ENCODE data around the gene EIF1AD. TPM values are rescaled to one million over a fixed set of nuclear protein-coding genes. Genes with fewer than 3 reads are reported as not detected.

The EIF1AD gene
- total and polyA plus RNA-seq, 4 donors = 8.4 to 35.0 (median 22.5) TPM

GRCh38 chr11:66008468-66009101, 6.6 kb upstream of the EIF1AD start:
- Histone ChIP-seq H3K4me1 (ENCODE audit: control insufficient read depth in 1 of 2, insufficient read depth in 2 of 2, low read length in 2 of 2) (no peaks in the 10 kb centered on the region), H3K36me3 (ENCODE audit: control insufficient read depth in 1 of 2, insufficient read depth in 2 of 2, low read length in 1 of 2) (no peaks in the 10 kb centered on the region), H3K27me3 (ENCODE audit: control insufficient read depth in 1 of 2, insufficient read depth in 2 of 2, low read length in 1 of 2) (no peaks in the 10 kb centered on the region), H3K9me3 (ENCODE audit: control insufficient read depth, low read length) (no peaks in the 10 kb centered on the region), H3K4me3 (ENCODE audit: low read length in 2 of 2) (no peak overlapping the region), H3K27ac (ENCODE audit: low read depth in 1 of 2, low read length in 2 of 2) (peak overlapping the region in 1 of 2 donors; percentile 16)
- 60 to 64% methylated on average over 10 of the region's 10 CpGs for WGBS, 2 donors
- no peak for ATAC-seq (ENCODE audit: low FRiP score)
- intact Hi-C loops (cut with DNase I) = no loop called here
- DNase-seq = no peak

DNA sequence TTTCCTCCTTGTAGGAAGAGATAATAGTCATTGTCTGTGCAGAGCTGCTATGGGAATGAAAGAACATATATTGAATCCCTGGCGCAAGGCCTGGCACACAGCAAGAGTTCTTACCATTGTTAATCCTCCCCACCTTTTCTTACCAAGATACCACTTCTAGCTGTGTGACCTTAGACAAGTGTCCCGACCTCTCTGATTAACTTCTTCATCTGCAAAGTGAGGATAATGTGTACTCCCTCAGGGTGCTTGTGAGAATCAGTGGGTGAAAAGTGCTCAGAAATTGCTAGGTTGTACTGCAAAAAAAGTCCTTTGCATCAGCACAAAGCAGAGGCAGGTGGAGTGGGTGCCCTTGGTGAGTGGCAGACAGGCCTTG, 6.1 kb upstream of the EIF1AD start:
- ATAC-seq (ENCODE audit: low FRiP score) (no peak), DNase-seq (no peak)
- Histone ChIP-seq H3K9me3 (ENCODE audit: control insufficient read depth, low read length) (no peaks in the 10 kb centered on the region), H3K4me1 (ENCODE audit: control insufficient read depth in 1 of 2, insufficient read depth in 2 of 2, low read length in 2 of 2) (no peaks in the 10 kb centered on the region), H3K36me3 (ENCODE audit: control insufficient read depth in 1 of 2, insufficient read depth in 2 of 2, low read length in 1 of 2) (no peaks in the 10 kb centered on the region), H3K4me3 (ENCODE audit: low read length in 2 of 2) (no peak overlapping the region), H3K27ac (ENCODE audit: low read depth in 1 of 2, low read length in 2 of 2) (no peak overlapping the region), H3K27me3 (ENCODE audit: control insufficient read depth in 1 of 2, insufficient read depth in 2 of 2, low read length in 1 of 2) (no peaks in the 10 kb centered on the region)
- intact Hi-C loops (cut with DNase I) = no loop called here
- WGBS, 2 donors = 93 to 94% methylated on average over 2 of the region's 2 CpGs

GRCh38 chr11:66007201-66007634, 5.3 kb upstream of the EIF1AD start:
- DNase-seq (peak in 1 of 2 donors; percentile 48), ATAC-seq (ENCODE audit: low FRiP score) (no peak)
- WGBS, 2 donors = 63% methylated on average over 5 of the region's 5 CpGs
- Histone ChIP-seq H3K36me3 (ENCODE audit: control insufficient read depth in 1 of 2, insufficient read depth in 2 of 2, low read length in 1 of 2) (no peaks in the 10 kb centered on the region), H3K4me1 (ENCODE audit: control insufficient read depth in 1 of 2, insufficient read depth in 2 of 2, low read length in 2 of 2) (no peaks in the 10 kb centered on the region), H3K27ac (ENCODE audit: low read depth in 1 of 2, low read length in 2 of 2) (peak overlapping the region in 1 of 2 donors; percentile 34), H3K27me3 (ENCODE audit: control insufficient read depth in 1 of 2, insufficient read depth in 2 of 2, low read length in 1 of 2) (no peaks in the 10 kb centered on the region), H3K9me3 (ENCODE audit: control insufficient read depth, low read length) (no peaks in the 10 kb centered on the region), H3K4me3 (ENCODE audit: low read length in 2 of 2) (no peak overlapping the region)
- intact Hi-C loops (cut with DNase I) = no loop called here

DNA sequence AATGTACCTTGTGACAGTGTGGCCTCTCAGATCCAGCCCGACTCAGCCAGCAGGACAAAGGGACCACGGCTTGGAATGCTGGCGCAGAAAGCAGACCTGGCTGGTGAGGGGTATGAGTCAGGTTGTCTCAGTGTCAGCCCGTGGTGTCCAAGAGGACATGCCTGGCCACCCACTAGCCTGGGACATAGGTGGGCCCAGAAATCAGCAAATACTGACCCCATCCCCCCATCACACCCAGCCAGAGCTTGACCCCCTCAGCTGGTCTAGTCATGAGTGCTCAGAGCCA, 4.9 kb upstream of the EIF1AD start:
- H3K27ac ChIP-seq (ENCODE audit: low read depth in 1 of 2, low read length in 2 of 2) = peak overlapping the region in 1 of 2 donors; percentile 34
- ATAC-seq (ENCODE audit: low FRiP score) = no peak
- H3K4me1 ChIP-seq (ENCODE audit: control insufficient read depth in 1 of 2, insufficient read depth in 2 of 2, low read length in 2 of 2) = no peaks in the 10 kb centered on the region
- H3K4me3 ChIP-seq (ENCODE audit: low read length in 2 of 2) = no peak overlapping the region
- 62 to 66% methylated on average over 4 of the region's 4 CpGs for WGBS, 2 donors
- no peaks in the 10 kb centered on the region for H3K27me3 ChIP-seq (ENCODE audit: control insufficient read depth in 1 of 2, insufficient read depth in 2 of 2, low read length in 1 of 2)
- DNase-seq = peak in 1 of 2 donors; percentile 21
- no peaks in the 10 kb centered on the region for H3K9me3 ChIP-seq (ENCODE audit: control insufficient read depth, low read length)
- no peaks in the 10 kb centered on the region for H3K36me3 ChIP-seq (ENCODE audit: control insufficient read depth in 1 of 2, insufficient read depth in 2 of 2, low read length in 1 of 2)
- intact Hi-C loops (cut with DNase I) = no loop called here

DNA sequence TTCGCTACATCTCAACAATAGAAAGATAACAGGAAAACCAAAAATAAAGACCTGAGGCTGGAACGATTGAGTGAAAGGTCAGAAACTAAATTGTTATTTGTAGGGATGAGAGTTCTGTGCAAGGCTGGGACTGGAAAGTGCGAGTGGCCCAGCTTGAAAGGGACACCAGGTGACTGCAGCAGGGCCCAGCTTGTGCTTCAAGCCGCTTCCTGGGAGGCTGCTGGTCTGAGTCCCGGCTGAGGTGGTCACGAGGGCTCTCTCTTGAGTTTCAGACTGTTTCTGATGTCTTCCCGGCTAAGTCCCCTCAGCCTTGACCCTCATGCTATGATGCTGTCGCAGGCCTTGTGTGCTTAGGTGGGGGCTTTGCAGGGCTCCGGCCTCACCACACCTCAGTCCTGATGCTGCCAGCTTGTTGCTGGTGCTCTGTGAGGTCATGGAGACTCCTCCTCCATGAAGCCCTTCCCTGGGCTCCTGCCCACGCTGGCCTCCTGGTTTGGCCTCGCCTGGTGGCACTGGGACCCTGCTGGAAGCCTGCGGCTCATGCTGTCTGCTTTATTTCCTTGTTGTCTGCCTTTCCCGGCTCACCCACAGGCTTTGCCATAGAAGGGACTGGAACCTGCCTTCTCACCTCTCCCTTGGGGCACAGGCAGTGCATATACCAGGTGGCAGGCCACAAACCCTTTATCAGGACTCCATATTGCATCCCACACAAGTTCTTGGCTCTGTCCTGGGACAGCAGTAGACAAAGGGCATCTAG, 4.4 kb upstream of the EIF1AD start:
- H3K4me1 ChIP-seq (ENCODE audit: control insufficient read depth in 1 of 2, insufficient read depth in 2 of 2, low read length in 2 of 2) = no peaks in the 10 kb centered on the region
- no peak overlapping the region for H3K4me3 ChIP-seq (ENCODE audit: low read length in 2 of 2)
- no peak for ATAC-seq (ENCODE audit: low FRiP score)
- WGBS, 2 donors = 79 to 80% methylated on average over 13 of the region's 13 CpGs
- H3K27ac ChIP-seq (ENCODE audit: low read depth in 1 of 2, low read length in 2 of 2) = peak overlapping the region in 1 of 2 donors; percentile 23
- H3K36me3 ChIP-seq (ENCODE audit: control insufficient read depth in 1 of 2, insufficient read depth in 2 of 2, low read length in 1 of 2) = no peaks in the 10 kb centered on the region
- intact Hi-C loops (cut with DNase I) = no loop called here
- H3K9me3 ChIP-seq (ENCODE audit: control insufficient read depth, low read length) = no peaks in the 10 kb centered on the region
- no peaks in the 10 kb centered on the region for H3K27me3 ChIP-seq (ENCODE audit: control insufficient read depth in 1 of 2, insufficient read depth in 2 of 2, low read length in 1 of 2)
- DNase-seq = peak in 1 of 2 donors; percentile 36

DNA sequence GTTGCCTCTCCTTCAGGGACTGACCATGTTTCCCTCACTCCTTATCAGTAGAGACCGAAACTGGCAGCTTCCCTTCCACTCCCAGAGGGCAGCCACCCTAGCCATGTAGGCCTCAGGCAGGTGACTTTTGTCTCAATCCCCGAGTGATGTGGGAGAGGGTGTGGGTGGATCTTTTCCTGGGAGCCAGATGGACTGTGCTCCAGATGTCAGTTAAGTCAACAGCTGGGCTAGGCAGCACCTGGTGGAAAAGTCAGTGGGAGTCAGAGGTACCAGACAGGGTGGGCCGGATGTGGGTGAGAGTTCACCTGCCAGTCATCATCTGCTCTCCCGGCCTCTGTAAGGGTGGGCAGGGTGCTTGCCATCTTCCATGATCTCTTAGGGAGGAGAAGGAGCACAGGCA, 2.2 kb upstream of the EIF1AD start:
- 66 to 71% methylated on average over 4 of the region's 4 CpGs for WGBS, 2 donors
- Histone ChIP-seq H3K27me3 (ENCODE audit: control insufficient read depth in 1 of 2, insufficient read depth in 2 of 2, low read length in 1 of 2) (no peaks in the 10 kb centered on the region), H3K27ac (ENCODE audit: low read depth in 1 of 2, low read length in 2 of 2) (no peak overlapping the region), H3K36me3 (ENCODE audit: control insufficient read depth in 1 of 2, insufficient read depth in 2 of 2, low read length in 1 of 2) (peaks cover 1 to 3% of the 10 kb centered on the region in 2 donors), H3K4me1 (ENCODE audit: control insufficient read depth in 1 of 2, insufficient read depth in 2 of 2, low read length in 2 of 2) (no peaks in the 10 kb centered on the region), H3K9me3 (ENCODE audit: control insufficient read depth, low read length) (no peaks in the 10 kb centered on the region), H3K4me3 (ENCODE audit: low read length in 2 of 2) (no peak overlapping the region)
- DNase-seq (peak in 1 of 2 donors; percentile 22), ATAC-seq (ENCODE audit: low FRiP score) (no peak)
- intact Hi-C loops (cut with DNase I) = loop anchor here in 1 of 2 donors (5.0 kb wide), 1 partner anchor 117 kb away; the partner anchor contains the start of gene FIBP

- Histone ChIP-seq H3K9me3 (ENCODE audit: control insufficient read depth, low read length) (no peaks in the 10 kb centered on the region), H3K4me1 (ENCODE audit: control insufficient read depth in 1 of 2, insufficient read depth in 2 of 2, low read length in 2 of 2) (no peaks in the 10 kb centered on the region), H3K4me3 (ENCODE audit: low read length in 2 of 2) (peak overlapping the region in 1 of 2 donors; percentile 72), H3K27ac (ENCODE audit: low read depth in 1 of 2, low read length in 2 of 2) (peak overlapping the region in 1 of 2 donors; percentile 95), H3K36me3 (ENCODE audit: control insufficient read depth in 1 of 2, insufficient read depth in 2 of 2, low read length in 1 of 2) (peaks cover 3 to 6% of the 10 kb centered on the region in 2 donors), H3K27me3 (ENCODE audit: control insufficient read depth in 1 of 2, insufficient read depth in 2 of 2, low read length in 1 of 2) (no peaks in the 10 kb centered on the region)
- ATAC-seq (ENCODE audit: low FRiP score) (no peak), DNase-seq (peak in 1 of 2 donors; percentile 38)
- 50 to 55% methylated on average over 6 of the region's 6 CpGs for WGBS, 2 donors
- intact Hi-C loops (cut with DNase I) = loop anchor here in 1 of 2 donors (2.0 to 5.0 kb wide), 2 partner anchors 18 to 116 kb away; partner anchors contain the start of gene FIBP
These were observed 1.3 kb upstream of the EIF1AD start for GRCh38 chr11:66003291-66003690.

DNA sequence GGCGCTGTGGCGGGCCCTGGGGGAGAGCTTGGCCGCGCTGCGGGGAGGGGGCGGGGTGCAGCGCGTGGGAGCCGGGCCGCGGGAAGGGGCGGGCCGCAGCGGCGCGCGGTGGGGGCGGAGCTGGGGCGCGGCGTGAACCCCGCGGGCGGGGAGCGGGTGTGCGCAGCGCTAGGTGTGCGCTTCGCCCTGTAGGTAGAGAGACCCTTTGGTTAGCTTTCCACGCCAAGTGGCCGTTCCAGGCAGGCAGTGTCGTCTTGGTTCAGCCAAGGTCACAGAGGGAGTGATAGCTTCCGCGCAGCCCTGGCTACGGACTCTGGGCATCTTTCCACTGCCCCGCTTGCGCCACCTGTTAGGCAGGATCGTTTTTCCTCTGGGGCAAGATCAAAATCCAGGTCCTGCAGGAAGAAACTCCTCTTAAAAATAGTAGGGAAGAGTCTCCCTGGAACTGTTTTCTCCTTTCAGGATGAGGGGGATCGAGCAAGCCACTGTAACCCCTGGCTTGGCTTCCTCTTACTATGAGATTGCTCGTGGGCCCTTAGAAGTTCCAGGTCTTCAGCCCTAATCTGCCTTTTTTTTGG, 780 bp upstream of the EIF1AD start:
- no peaks in the 10 kb centered on the region for H3K4me1 ChIP-seq (ENCODE audit: control insufficient read depth in 1 of 2, insufficient read depth in 2 of 2, low read length in 2 of 2)
- peak; percentile 91 for ATAC-seq (ENCODE audit: low FRiP score)
- intact Hi-C loops (cut with DNase I) = loop anchor here in 1 of 2 donors (2.0 to 5.0 kb wide), 2 partner anchors 18 to 115 kb away; partner anchors contain the start of gene FIBP
- no peaks in the 10 kb centered on the region for H3K27me3 ChIP-seq (ENCODE audit: control insufficient read depth in 1 of 2, insufficient read depth in 2 of 2, low read length in 1 of 2)
- H3K4me3 ChIP-seq (ENCODE audit: low read length in 2 of 2) = peak overlapping the region; percentile 69 to 72
- 0 to 1% methylated on average over 27 to 40 of the region's 40 CpGs for WGBS, 2 donors
- peak overlapping the region; percentile 65 to 95 for H3K27ac ChIP-seq (ENCODE audit: low read depth in 1 of 2, low read length in 2 of 2)
- peaks cover 3 to 9% of the 10 kb centered on the region in 2 donors for H3K36me3 ChIP-seq (ENCODE audit: control insufficient read depth in 1 of 2, insufficient read depth in 2 of 2, low read length in 1 of 2)
- DNase-seq = no peak
- no peaks in the 10 kb centered on the region for H3K9me3 ChIP-seq (ENCODE audit: control insufficient read depth, low read length)
